ENCODE results near the gene DIP2C.
"Not testable (repeated sequence)": the region's sequence is repeated elsewhere in the genome, so short reads cannot be mapped to it uniquely, and the experiment has no call there.

Gene DIP2C

DNA sequence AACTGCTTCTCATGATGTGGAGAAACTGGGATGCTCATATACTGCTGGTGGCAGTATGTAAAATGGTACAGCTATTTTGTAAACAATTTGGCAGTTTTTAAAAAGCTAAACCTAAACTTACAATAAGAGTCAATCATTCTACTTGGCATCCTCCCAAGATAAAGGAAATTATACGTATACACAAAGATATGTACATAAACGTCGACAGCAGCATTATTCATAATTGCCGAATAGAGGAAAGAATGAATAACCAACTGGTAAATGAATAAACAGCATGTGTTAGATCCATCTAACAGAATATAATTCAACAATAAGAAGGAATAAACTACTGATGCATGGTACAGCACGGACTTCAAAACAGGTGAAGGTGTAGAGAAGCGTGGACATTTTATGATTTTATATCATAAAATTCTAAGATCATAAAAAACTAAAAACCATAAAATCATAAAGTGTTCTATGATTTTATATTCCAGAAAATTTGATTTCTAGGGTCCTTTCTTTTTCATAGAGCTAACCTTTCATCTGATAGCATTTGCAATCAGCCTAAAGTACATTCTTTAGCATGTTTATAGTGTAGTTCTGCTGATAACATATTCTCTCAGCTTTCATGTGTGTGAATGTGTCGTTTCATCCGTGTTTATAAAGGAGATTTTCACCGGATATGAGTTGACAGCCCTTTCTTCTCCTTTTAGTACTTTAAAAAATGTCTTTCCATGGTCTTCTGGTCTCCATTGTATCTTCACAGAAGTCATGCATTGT lies 261.5 kb downstream of the DIP2C start:
- Mint-ChIP-seq H3K9me3 (no peaks in the 10 kb centered on the region), H3K36me3 (no peaks in the 10 kb centered on the region), H3K4me3 (no peak overlapping the region), H3K27ac (no peak overlapping the region), H3K4me1 (peaks cover 11% of the 10 kb centered on the region)
- ATAC-seq (no peak), DNase-seq (ENCODE audit: low spot score in 2 of 2) (no peak)

DNA sequence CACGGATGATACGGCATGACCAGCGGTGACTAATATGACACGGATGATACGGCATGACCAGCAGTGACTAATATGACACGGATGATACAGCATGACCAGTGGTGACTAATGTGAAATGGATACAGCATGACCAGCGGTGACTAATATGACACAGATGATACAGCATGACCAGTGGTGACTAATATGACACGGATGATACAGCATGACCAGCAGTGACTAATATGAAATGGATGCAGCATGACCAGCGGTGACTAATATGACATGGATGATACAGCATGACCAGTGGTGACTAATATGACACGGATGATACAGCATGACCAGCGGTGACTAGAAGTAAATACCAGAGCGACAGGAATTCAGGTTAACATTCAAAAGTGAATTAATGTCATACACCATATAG lies 264.1 kb downstream of the DIP2C start:
- not testable (repeated sequence) for H3K4me3 Mint-ChIP-seq; DNase-seq (ENCODE audit: low spot score in 2 of 2); ATAC-seq; H3K9me3 Mint-ChIP-seq; H3K36me3 Mint-ChIP-seq
- Mint-ChIP-seq H3K4me1 (peaks cover 11% of the 10 kb centered on the region), H3K27ac (peak overlapping the region; percentile 83)

DNA sequence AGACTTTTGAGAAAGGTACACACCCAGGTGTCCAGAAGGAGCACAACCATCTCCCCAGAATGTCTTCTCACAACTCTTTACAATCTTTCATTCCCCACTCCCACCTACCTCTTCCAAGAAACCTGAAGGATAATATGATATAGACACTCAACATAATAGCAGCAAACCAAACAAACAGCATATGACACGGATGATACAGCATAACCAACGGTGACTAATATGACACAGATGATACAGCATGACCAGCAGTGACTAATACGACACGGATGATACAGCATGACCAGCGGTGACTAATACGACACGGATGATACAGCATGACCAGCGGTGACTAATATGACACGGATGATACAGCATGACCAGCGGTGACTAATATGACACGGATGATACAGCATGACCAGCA lies 264.7 kb downstream of the DIP2C start:
- H3K9me3 Mint-ChIP-seq; DNase-seq (ENCODE audit: low spot score in 2 of 2); H3K36me3 Mint-ChIP-seq; H3K4me3 Mint-ChIP-seq: not testable (repeated sequence)
- H3K27ac Mint-ChIP-seq, result peak overlapping the region; percentile 85
- ATAC-seq, result peak; percentile 73
- peaks cover 11% of the 10 kb centered on the region for H3K4me1 Mint-ChIP-seq

DNA sequence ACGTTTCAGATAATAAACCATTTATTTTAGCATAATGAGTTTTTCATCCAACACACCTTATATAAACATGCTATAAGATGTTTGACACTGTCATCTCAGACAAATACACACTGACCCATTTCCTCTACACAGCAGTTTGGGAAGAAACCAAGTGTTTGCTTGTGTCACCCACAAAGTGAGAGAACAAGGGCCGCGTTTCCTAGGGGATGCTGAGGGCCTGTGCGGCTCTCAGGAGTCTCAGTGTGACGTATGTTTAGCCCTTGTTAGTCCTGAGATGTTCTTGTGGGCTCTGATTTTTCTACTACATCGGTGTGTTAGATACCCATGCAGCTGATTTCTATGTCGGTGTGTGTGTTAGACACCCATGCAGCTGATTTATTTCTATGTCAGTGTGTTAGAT lies 266.3 kb downstream of the DIP2C start:
- Mint-ChIP-seq H3K4me3 (no peak overlapping the region), H3K27ac (no peak overlapping the region), H3K9me3 (no peaks in the 10 kb centered on the region), H3K4me1 (peaks cover 11% of the 10 kb centered on the region), H3K36me3 (no peaks in the 10 kb centered on the region)
- DNase-seq (ENCODE audit: low spot score in 2 of 2) (no peak), ATAC-seq (no peak)

DNA sequence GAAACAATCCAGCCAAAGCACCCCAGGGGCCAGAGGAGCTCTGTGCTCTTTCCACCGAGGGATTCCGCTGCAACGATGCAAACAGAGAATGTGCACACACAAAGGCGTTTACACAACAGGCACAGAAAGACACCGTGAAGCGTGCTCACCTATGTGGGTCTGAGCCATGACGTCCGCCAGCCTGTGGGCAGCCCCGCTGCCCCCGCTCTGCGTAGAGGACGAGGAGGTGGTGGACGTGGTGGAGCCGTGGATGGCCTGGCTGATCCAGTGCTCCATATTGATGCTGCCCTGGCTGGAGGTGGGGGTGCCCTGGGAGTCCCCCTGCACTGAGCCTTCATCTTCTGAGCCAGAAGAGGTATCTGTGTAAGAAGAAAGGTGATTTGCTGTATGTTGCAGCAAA lies 266.8 kb downstream of the DIP2C start:
- Mint-ChIP-seq H3K4me1 (peaks cover 11% of the 10 kb centered on the region), H3K4me3 (no peak overlapping the region), H3K36me3 (no peaks in the 10 kb centered on the region), H3K27ac (no peak overlapping the region), H3K9me3 (no peaks in the 10 kb centered on the region)
- no peak for DNase-seq (ENCODE audit: low spot score in 2 of 2)
- ATAC-seq, result no peak

DNA sequence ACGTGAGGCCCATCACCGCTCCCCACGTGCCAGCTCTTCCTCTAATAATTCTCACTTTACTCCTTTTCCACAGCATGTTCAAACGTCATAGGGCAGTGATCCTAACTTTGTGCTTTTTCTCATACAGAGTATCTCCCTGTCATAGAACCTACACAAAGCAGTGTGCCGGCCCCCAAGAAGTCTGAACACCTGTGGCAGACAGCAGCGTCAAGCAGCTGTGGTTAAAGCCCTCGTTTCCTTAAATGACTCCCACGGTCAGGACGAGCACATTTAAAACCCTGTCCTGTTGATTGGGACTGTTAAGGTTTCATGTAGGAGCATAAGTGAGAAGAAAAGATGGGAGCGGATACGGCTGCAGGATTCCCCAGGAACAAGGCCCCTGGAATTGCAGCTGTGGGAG lies 267.2 kb downstream of the DIP2C start:
- Mint-ChIP-seq H3K4me1 (peaks cover 11% of the 10 kb centered on the region), H3K36me3 (no peaks in the 10 kb centered on the region), H3K27ac (no peak overlapping the region), H3K9me3 (no peaks in the 10 kb centered on the region), H3K4me3 (no peak overlapping the region)
- ATAC-seq (no peak), DNase-seq (ENCODE audit: low spot score in 2 of 2) (no peak)

DNA sequence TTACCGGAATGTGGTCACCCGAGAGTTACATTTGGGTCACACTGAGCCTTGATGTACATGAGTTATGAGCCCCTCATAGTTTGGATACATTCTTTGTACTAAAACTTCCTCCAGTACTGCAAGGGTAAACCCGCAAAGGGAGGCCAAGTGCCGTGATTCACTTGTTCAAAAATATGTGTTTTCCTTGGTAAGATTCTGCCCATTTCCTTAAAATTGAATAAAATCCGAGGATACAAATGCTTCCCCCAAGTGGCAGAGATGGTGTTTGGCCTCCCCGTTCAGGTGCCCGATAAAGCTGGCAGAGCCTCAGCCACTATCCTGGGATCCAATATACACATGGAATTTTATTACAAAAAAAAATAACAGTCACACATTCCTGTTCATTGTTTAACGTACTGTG lies 268.3 kb downstream of the DIP2C start:
- H3K36me3 Mint-ChIP-seq, result no peaks in the 10 kb centered on the region
- ATAC-seq (no peak), DNase-seq (ENCODE audit: low spot score in 2 of 2) (no peak)
- no peak overlapping the region for H3K27ac Mint-ChIP-seq
- peaks cover 11% of the 10 kb centered on the region for H3K4me1 Mint-ChIP-seq
- H3K9me3 Mint-ChIP-seq, result no peaks in the 10 kb centered on the region
- H3K4me3 Mint-ChIP-seq, result no peak overlapping the region

DNA sequence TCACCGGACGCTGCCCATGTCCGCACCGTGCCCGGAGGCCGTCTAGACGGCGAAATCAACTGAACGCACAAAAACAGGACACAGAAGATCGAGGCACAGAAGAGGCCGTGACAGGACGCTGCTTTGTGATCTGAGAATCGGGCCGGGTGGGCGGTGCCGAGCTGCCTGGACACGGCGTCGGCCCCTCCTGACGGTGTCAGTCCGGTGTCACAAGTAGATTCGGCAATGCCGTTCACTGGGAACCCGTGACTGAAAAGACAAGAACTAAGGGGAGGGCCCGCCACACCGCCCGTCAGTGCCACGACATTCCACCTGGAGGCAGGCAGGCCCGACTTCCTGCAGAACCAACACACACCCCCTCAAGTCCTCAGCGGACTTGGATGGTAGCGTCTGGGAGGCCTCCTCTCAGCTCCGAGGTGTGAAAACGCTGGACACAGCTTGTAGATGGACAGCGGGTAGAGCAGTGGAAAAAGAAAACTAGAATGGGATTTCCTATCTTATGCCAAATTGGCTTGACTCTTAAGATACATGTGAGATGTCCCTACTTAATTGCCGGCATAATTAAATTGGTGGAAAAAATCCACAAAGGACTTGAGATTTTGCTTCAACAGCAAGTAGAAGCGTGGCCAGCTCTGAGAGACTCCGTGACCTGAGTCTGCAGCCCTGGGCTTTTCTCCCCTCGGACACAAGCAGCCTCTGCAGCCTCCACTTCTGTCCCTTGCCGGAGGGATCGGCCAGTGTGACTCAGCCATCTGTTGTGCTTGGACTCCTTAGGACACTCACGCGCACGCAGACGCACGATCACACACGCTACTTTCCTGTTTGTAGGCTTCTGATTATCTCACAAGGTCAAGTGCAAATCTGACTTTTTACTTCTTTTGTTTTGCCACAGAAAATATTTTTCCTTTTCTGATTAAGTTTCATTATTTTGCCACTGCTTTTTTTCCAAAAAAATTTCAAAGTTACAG lies 269.0 kb downstream of the DIP2C start:
- no peak overlapping the region for H3K4me3 Mint-ChIP-seq
- ATAC-seq, result no peak
- H3K9me3 Mint-ChIP-seq, result no peaks in the 10 kb centered on the region
- H3K4me1 Mint-ChIP-seq, result peaks cover 8% of the 10 kb centered on the region
- no peak for DNase-seq (ENCODE audit: low spot score in 2 of 2)
- no peaks in the 10 kb centered on the region for H3K36me3 Mint-ChIP-seq
- H3K27ac Mint-ChIP-seq, result no peak overlapping the region

DNA sequence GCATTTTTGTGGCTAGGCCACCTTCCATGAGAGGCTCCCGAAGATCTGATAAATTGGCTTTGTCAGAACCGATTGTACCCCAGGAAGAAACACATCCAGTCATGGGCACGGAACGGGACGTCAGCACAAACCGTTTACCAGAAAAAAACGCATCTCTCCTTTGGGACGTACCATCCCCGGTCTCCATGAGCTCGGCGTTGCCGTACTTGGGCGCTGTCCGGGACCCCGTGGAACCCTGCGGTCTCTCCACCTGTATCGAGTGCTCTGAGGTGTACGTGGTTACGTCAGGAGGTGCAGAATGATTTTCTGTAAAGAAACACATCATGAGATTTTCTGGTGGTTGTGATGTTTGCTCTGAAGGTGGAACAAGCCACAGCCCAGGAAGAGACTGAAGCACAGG lies 270.6 kb downstream of the DIP2C start:
- Mint-ChIP-seq H3K4me1 (no peaks in the 10 kb centered on the region), H3K36me3 (no peaks in the 10 kb centered on the region), H3K9me3 (no peaks in the 10 kb centered on the region), H3K27ac (no peak overlapping the region), H3K4me3 (no peak overlapping the region)
- no peak for DNase-seq (ENCODE audit: low spot score in 2 of 2)
- no peak for ATAC-seq

DNA sequence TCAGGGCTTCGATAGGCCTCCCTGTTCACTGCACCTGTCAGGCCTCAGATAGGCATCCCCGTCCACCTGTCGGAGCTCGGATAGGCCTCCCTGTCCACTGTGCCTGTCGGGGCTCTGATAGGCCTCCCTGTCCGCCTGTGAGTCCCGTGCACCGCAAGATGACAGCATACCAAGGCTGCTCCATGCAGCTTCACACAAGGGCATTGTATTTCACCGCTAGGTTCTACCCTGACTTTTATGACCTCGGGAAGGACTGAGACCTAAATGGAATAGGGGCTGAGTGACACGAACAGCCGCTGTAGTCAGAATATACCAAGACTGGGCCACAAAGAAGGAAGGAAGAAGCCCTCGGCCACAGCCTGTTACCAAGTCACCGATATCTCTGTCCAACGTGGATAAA lies 271.2 kb downstream of the DIP2C start:
- DNase-seq (ENCODE audit: low spot score in 2 of 2) (no peak), ATAC-seq (no peak)
- no peaks in the 10 kb centered on the region for H3K9me3 Mint-ChIP-seq
- H3K4me1 Mint-ChIP-seq, result no peaks in the 10 kb centered on the region
- no peak overlapping the region for H3K4me3 Mint-ChIP-seq
- no peaks in the 10 kb centered on the region for H3K36me3 Mint-ChIP-seq
- H3K27ac Mint-ChIP-seq, result no peak overlapping the region

DNA sequence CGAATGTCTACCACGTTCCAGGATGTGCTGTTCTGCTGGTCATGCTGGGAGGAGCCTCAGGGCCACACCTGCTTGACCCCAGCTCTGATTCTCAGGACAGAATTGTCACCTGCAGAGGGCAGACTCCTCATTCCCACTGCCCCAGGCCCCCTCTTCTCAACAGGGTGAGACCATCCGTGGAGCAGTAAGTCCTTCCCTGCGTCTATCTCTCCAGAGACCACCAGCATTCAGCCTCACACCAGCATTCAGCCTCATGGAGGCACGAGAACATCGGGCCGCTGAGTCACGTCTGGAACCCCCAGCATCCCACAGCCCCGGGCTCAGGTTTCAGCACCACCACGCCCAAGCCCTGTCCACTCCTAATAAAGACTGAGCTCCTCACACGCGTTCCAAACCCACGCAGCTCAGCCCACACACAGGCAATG lies 273.4 kb downstream of the DIP2C start:
- no peaks in the 10 kb centered on the region for H3K9me3 Mint-ChIP-seq
- H3K4me1 Mint-ChIP-seq, result no peaks in the 10 kb centered on the region
- ATAC-seq, result no peak
- no peak overlapping the region for H3K27ac Mint-ChIP-seq
- H3K36me3 Mint-ChIP-seq, result no peaks in the 10 kb centered on the region
- H3K4me3 Mint-ChIP-seq, result no peak overlapping the region
- no peak for DNase-seq (ENCODE audit: low spot score in 2 of 2)

DNA sequence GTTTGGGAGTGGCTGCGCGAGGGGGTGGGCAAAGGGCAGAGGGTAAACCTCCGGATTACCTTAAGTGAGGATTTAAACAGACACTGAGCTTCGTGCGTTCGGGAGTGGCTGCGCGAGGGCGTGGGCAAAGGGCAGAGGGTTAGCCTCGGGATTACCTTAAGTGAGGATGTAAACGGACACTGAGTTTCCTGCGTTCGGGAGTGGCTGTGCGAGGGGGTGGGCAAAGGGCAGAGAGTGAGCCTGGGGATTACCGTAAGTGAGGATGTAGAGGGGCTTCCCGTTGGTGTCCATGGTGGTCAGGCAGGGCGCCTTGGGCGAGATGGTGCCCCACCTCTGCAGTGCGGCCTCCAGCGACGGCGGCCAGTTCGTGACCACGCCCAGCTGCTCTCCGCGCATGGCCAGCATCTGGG lies 275.8 kb downstream of the DIP2C start:
- Mint-ChIP-seq H3K36me3 (no peaks in the 10 kb centered on the region), H3K9me3 (no peaks in the 10 kb centered on the region), H3K27ac (no peak overlapping the region), H3K4me3 (no peak overlapping the region), H3K4me1 (no peaks in the 10 kb centered on the region)
- DNase-seq (ENCODE audit: low spot score in 2 of 2), result no peak
- no peak for ATAC-seq

DNA sequence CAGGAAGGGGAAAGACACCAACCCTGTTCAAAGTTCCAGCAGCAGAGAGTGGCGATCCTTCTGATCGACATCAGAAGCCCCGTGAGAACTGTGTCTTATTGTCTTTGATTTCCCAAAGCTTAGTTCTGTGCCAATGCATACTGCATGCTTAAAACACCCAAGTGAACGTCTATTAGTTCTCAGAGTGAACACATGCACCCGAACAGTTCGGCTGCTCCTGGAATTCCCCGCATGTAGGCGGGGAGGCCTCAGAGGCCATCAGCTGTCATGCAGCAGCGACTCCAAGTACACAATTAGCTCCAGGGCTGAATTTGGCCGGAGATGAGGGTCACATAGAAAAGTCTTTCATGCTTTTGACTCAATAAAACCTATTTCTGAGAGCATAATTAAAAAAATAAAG lies 277.4 kb downstream of the DIP2C start:
- ATAC-seq (no peak), DNase-seq (ENCODE audit: low spot score in 2 of 2) (no peak)
- Mint-ChIP-seq H3K27ac (no peak overlapping the region), H3K9me3 (no peaks in the 10 kb centered on the region), H3K4me1 (no peaks in the 10 kb centered on the region), H3K4me3 (no peak overlapping the region), H3K36me3 (peaks cover under 1% of the 10 kb centered on the region)

DNA sequence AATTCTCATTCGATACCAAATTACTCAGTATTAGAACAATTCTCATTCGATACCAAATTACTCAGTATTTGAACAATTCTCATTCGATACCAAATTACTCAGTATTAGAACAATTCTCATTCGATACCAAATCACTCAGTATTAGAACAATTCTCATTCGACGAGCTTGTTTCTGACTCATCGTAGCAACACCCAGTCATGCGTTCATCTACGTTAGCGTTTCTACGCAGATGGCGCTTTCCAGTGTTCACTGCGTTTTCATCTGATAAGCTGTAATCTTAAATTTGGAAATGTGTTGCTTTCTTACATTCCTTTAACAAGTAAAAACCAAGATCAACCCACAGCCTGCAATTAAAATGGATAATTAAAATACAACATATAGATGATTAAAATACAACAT lies 277.9 kb downstream of the DIP2C start:
- Mint-ChIP-seq H3K4me3 (no peak overlapping the region), H3K27ac (no peak overlapping the region), H3K36me3 (peaks cover 5% of the 10 kb centered on the region), H3K4me1 (no peaks in the 10 kb centered on the region), H3K9me3 (no peaks in the 10 kb centered on the region)
- ATAC-seq, result no peak
- no peak for DNase-seq (ENCODE audit: low spot score in 2 of 2)

DNA sequence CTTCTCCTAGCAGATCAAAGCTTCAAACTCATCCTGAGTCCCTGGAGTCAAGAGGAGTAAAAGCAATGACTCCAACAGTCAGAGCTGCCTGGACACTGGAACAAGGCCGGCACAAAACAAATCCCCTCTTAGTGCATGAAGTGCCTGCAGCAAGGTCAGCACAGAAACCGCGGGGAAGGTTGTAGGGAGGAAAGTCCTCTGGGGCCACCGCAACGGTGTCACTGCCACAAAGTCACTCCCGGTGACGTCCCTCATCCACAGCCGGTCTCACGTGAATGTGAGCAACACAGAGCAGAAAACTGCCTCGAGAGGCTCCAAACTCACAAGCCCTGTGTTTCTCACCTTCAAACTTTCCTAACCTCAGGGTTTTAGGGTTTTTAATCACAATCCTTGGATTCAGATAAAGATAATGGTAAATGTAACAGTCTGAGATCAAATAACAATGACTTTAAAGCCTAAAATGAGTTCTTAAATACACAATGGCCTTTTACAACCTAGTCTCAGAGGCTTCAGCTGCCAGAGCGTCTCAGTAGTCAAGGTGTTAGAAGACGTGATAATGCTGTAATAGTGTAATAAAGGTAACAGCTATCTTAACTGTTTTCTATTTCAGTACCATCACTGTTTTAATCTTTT lies 279.9 kb downstream of the DIP2C start:
- ATAC-seq, result no peak
- no peaks in the 10 kb centered on the region for H3K9me3 Mint-ChIP-seq
- no peak overlapping the region for H3K4me3 Mint-ChIP-seq
- peaks cover 5% of the 10 kb centered on the region for H3K36me3 Mint-ChIP-seq
- H3K27ac Mint-ChIP-seq, result no peak overlapping the region
- no peak for DNase-seq (ENCODE audit: low spot score in 2 of 2)
- H3K4me1 Mint-ChIP-seq, result no peaks in the 10 kb centered on the region

Measured in stimulated activated effector memory CD8-positive, alpha-beta T cell treated with anti-CD3 and anti-CD28 coated beads, Interleukin-12 subunit alpha, Interleukin-12 subunit beta, amount 100 ng/mL, for 72 hours (primary cell).